Kidney epithelial cell (primary cell): Measurements from ENCODE around the gene NUB1. TPM values are rescaled to one million over a fixed set of nuclear protein-coding genes. Genes with fewer than 3 reads are reported as not detected.

Source experiments
- DNase-seq: peaks from one replicate; pipeline ENCODE4 v3.0.0-alpha.2; 2010; ENCODE audit warnings: low read depth
- H3K27me3 ChIP-seq: 2 replicates; pipeline ENCODE4 v1.6.0; 2011; ENCODE audit warnings: low read length; ENCODE audit not compliant: control insufficient read depth, insufficient read depth
- H3K36me3 ChIP-seq: 2 replicates; pipeline ENCODE4 v1.5.1; 2011; ENCODE audit warnings: low read length; ENCODE audit not compliant: control insufficient read depth, insufficient read depth
- H3K4me3 ChIP-seq: 2 replicates; pipeline ENCODE4 v1.5.1; 2011; ENCODE audit warnings: low read depth, mild to moderate bottlenecking, control low read depth, low read length
- total RNA-seq: library from RNA; depleted of rRNA; stranded (reverse); fragments of >200 nt; gene quantifications from 2 replicates; pipeline ENCODE4 v1.2.3, GENCODE V29; 2015
- TF ChIP-seq, protein P1 (sequence below): IDR thresholded peaks from 2 replicates; pipeline ENCODE4 v1.5.1; 2011; ENCODE audit warnings: mild to moderate bottlenecking, moderate library complexity, low read length, control low read depth, inconsistent platforms; ENCODE audit not compliant: insufficient read depth, poor library complexity, severe bottlenecking

NUB1 gene
- total RNA-seq, 1 donor from 2014 or later, result 60.2 TPM

DNA sequence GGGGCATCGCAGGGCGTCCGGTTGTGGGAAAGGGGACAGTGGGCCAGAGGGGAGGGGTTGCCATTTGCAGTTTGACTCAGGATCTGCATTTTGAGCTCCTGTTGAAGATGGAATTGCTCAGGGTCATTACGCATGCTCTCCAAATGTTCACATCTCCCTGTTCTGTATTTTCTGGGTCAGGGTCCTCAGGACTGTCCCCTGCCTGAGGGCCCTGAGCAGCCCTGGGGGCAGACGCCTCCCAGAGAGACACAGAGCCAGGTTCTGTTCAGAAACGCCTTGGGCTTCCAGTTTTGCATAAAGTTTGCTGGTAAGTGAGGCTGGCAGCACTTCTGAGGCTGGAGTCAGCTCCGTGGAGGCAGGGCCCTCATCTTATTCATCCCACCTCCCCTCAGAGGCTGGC lies 34.1 kb upstream of the NUB1 start:
- TF ChIP-seq, protein P1, sequence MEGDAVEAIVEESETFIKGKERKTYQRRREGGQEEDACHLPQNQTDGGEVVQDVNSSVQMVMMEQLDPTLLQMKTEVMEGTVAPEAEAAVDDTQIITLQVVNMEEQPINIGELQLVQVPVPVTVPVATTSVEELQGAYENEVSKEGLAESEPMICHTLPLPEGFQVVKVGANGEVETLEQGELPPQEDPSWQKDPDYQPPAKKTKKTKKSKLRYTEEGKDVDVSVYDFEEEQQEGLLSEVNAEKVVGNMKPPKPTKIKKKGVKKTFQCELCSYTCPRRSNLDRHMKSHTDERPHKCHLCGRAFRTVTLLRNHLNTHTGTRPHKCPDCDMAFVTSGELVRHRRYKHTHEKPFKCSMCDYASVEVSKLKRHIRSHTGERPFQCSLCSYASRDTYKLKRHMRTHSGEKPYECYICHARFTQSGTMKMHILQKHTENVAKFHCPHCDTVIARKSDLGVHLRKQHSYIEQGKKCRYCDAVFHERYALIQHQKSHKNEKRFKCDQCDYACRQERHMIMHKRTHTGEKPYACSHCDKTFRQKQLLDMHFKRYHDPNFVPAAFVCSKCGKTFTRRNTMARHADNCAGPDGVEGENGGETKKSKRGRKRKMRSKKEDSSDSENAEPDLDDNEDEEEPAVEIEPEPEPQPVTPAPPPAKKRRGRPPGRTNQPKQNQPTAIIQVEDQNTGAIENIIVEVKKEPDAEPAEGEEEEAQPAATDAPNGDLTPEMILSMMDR, result no peak
- no peak overlapping the region for H3K4me3 ChIP-seq

DNA sequence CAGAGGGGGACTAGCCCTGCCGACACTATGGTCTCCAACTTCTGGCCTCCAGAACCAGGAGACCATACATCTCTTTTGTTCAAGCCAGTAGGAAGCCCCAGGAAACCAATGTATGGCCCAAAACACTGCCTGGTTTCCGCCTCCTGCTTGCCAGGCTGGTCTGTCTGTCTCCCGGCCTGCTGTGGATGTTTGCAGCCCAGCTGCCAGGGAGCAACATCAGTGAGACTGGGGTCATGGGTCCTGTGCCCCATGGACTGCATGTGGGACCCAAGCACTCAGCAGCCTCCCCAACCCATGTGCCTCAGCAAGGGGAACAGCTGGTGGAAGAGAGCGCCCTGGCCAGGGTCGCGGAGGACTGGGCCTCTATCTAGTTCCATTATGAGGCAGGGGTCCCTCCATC lies 33.4 kb upstream of the NUB1 start:
- no peak for DNase-seq
- TF ChIP-seq, protein P1, result no peak
- peaks cover 18% of the 10 kb centered on the region for H3K27me3 ChIP-seq
- no peaks in the 10 kb centered on the region for H3K36me3 ChIP-seq
- H3K4me3 ChIP-seq, result no peak overlapping the region

More for the DNA sequence above, 34.1 kb upstream of the NUB1 start:
- Histone ChIP-seq H3K27me3 (peaks cover 20% of the 10 kb centered on the region), H3K36me3 (no peaks in the 10 kb centered on the region)
- no peak for DNase-seq

DNA sequence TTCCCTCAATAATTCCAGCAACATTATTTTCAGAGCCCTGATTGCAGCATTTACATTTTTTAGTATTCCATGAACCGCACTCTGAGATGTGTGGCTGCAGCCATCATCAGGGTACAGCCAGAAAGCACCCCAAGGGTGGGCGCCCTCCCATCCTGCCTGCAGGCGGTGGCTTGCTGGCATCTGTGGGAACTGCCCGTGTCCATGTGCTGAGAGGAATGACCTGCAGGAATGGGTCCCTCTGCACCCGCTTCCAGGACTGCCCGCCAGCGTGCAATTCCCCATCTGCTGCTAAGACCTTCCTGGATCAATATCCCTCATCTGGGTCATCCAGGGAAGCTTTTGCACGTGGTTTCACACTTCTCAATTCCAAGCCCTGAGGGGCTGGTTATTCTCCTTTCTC lies 32.8 kb upstream of the NUB1 start:
- TF ChIP-seq, protein P1, result no peak
- Histone ChIP-seq H3K36me3 (no peaks in the 10 kb centered on the region), H3K27me3 (peaks cover 15% of the 10 kb centered on the region), H3K4me3 (no peak overlapping the region)
- no peak for DNase-seq

DNA sequence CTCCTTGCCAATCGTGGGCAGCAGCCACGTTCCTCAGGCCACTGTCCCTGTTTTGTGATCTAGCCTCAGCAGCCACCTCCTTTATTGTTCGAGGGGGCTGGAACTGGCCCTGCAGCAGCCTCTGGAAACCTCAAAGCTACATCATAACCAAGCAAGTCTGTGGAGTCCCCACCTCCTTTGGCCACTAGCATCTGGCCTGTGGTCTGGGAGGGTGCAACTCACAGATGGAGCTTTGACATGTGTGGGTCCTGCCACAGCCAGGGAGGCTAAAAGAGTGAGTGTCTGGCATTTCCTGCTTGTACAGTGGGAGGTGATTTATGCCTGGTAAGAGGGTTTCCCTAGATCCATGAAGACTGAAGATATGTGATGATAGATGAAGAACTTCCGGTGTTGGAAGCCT lies 32.3 kb upstream of the NUB1 start:
- no peak for DNase-seq
- no peaks in the 10 kb centered on the region for H3K36me3 ChIP-seq
- H3K4me3 ChIP-seq, result no peak overlapping the region
- peaks cover 15% of the 10 kb centered on the region for H3K27me3 ChIP-seq
- TF ChIP-seq, protein P1, result no peak

DNA sequence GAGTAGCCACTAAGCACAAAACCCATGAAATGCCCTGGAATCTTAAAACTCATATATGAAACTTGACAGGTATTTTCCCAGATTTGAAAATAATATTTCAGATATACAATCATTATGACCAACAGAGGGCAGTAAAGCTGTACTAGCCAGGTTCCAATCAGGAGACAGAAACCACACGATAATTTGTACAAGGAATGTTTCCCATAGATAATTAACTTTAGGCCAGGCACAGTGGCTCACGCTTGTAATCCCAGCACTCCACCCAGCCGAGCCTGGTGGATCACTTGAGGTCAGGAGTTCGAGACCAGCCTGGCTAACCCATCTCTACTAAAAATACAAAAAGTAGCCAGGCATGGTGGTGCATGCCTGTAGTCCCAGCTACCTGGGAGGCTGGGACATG lies 31.0 kb upstream of the NUB1 start:
- DNase-seq, result no peak

More for the DNA sequence above, 31.0 kb upstream of the NUB1 start:
- Histone ChIP-seq H3K36me3 (no peaks in the 10 kb centered on the region), H3K27me3 (peaks cover 15% of the 10 kb centered on the region), H3K4me3 (no peak overlapping the region)
- TF ChIP-seq, protein P1, result peak; percentile 28
